Fibroblast of skin of abdomen (primary cell): Measurements from ENCODE around the gene AOAH.
"Not testable (repeated sequence)": the region's sequence is repeated elsewhere in the genome, so short reads cannot be mapped to it uniquely, and the experiment has no call there.

Experiments
- DNase-seq: peaks from one replicate; pipeline ENCODE4 v3.0.0-alpha.2; 2013

AOAH gene

DNA sequence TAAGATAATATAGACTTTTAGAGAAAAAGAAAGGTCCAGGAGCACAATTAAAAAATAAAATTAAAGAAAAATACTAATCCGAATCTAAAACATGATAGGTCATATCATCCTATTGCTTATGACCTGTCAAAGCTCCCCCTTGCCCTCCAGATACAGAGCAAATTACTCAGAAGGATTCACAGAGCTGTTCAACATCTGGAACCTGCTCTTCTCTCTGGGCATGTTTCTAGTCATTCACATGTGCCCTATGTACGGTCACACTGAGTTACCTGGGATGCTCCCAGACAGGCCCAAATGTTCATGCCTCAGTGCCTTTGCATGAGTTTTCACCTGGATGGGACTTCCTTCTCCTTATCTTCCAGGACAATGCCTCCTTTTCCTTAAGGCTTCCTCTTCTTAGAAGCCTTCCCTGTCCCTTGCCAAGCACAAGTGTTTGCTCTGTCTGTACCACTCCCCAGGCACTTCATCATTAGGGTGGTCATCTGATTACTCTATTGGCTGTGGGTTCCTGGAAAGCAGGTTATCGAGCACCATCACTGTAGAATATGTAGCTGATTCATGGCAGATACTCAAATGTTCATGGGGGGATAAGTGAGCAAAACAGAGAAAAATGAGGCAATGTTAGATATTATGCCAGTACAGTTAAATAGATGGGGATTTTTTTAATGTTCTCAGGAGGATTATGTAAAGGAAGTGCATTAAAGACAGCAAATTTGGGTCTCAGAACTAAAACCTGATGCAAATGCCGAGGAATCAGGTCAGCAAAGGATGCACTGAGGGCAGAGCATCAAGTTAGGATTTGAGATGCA is 12.0 kb upstream of the AOAH start:
- DNase-seq = no peak

GRCh38 chr7:36735172-36735571 is 10.9 kb upstream of the AOAH start:
- DNase-seq = no peak

GRCh38 chr7:36734731-36735130 is 10.4 kb upstream of the AOAH start:
- DNase-seq = no peak

DNA sequence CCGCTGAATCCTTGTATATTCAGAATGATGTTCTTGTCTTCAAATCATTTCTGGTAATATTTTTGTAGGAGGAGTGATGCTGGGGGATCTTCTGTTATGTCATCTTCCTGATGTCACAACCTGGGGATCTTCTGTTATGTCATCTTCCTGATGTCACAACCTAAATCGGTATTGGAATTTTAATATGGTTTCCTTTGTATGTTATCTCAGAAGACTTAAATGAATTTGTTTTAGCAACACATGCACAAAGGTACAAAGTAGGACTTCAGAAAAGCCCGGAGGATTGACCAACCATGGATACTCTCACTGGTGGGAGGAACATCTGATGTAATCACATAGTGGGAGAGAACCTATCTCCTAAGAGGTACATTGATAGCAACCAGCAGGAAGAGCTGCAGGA is 9.1 kb upstream of the AOAH start:
- no peak for DNase-seq

DNA sequence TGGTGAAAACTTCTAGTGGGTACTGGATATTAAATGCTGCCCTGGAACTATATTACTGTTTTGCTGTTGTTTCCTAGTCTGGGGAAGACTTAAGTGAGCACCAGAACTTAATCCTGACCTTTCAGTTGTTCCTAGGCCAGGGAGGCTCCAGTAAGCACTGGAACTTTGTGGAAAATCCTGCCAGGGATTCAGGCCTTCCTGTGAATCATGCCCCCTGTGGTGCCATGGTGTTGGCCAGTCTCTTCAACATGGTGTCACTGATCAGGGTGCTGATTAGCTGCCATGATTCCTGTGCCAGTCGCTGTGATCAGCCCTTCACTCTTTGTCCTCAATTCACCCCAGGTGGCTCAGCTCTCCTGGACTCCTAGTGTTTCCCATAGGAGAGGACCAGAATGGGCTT is 8.5 kb upstream of the AOAH start:
- DNase-seq = no peak

DNA sequence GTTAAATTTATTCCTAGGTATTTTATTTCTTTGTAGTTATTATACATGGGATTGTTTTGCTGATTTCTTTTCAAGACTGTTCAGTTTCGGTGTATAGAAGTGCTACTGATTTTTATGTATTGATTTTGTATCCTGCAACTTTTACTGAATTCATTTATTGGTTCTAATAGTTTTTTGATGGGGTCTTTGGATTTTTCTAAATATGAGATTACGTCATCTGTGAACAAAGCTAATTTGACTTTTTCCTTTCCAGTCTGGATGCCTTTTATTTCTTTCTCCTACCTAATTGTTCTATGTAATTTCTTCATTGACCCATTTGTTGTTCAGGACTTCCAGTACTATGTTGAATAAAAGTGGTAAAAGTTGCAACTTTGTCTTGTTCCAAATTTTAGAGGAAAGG is 5.8 kb upstream of the AOAH start:
- no peak for DNase-seq

- no peak for DNase-seq
Observed at GRCh38 chr7:36728143-36728542, 3.8 kb upstream of the AOAH start.

- no peak for DNase-seq
Observed at GRCh38 chr7:36726806-36727503, 2.7 kb upstream of the AOAH start.

DNA sequence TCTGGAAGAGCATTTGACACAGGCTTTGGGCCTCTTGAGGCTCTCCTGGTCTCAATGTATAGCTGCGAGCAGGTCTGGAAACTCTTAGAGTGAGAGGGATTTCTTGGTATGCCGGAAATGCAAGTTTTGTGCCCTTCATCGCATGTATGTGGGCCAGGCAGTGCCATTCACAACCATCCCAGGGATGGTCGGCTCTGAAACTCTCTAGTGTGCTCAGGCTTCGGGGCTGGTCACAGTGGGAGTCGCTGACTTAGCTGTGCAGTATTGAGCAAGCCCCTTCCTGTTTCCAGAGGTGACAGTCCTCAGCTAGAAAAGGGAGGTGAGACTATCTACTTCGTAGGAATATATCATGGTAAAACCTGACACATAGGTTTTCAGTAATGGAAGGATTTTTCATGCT is 2.0 kb upstream of the AOAH start:
- DNase-seq = no peak

GRCh38 chr7:36724996-36725395 is 702 bp upstream of the AOAH start:
- DNase-seq = no peak

- DNase-seq = no peak
Observed at GRCh38 chr7:36723291-36723690, 1.0 kb downstream of the AOAH start.

DNA sequence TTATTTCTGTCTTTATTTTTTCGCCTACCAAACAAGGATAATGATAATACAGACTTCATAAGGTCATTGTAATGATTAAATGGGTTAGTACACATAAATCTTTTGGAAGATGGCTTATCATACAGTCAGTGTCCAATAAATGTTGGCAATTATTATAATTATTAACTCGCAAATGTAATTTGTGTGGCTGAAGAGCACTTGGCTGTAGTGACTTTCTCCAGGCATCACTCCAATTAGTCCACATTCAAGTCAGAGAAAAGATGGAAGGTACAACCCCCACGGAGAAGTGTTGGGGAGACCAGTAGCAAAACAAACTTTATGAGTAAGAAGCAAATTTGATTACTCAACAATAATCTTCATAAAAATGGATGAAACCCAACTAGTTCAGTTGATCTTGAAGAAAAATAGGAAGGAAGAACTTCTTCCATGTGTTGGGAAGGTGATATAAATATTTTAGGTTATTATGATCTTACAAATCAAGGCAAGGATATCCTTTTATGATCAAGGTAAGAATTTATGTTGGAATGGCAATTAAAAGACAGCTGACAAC is 5.1 kb downstream of the AOAH start:
- no peak for DNase-seq

DNA sequence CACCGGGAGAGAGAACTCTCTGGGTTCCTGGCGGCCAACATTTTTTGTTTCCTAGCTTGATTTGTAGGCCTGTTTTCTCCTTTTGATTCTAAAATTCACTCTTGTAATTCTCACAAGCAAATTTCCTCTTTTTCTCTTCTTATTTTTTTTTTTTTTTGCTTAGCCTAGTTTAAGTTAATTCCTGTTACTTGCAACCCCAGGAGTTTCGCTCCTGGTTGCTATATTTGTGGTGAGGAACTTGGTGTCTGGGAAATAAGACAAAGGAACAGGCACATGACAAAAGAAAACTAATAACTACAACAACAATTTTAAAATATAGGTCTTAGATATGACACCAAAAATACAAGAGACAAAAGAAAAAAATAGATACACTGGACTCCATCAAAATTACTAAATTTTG is 6.7 kb downstream of the AOAH start:
- DNase-seq = no peak

GRCh38 chr7:36716802-36717201 is 7.5 kb downstream of the AOAH start:
- DNase-seq = not testable (repeated sequence)

DNA sequence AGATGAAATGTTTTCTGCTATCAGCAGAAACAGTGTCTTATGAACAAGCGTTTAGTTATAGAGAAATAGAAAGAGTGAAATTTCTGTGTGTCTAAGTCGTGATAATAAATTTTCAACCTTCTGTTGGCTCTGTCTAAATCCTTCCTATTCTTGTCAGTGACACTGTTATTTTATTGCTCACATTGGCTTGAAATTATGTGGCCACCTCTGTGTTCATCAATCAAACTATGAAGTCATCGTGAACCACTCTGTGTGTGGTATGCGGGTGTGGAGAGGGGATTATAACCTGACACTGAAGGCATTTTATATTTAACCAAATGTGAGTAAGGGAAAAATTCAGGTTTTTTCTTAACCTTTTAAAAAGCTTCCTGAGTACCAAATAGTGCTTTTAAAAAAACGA is 12.3 kb downstream of the AOAH start:
- no peak for DNase-seq

DNA sequence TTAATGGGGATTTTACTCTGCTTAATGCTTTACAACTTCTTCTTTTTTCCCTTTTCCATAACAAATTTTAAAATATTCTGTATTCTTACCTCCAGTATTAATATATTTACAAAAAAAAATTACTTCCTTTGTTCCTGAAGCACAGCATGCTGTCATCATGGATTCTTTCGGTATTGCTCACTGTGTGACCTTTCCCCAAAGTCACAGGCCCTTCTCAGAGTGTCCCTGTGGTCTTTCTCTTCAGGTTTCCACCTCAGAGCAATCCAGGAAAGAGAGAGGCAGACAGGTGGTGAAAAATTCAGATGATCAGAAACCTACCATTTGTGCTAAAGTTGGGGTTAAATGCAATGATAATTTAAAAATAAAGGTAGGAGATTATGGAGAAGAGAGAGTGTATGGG is 13.0 kb downstream of the AOAH start:
- no peak for DNase-seq

GRCh38 chr7:36710186-36710791 is 14.0 kb downstream of the AOAH start:
- DNase-seq = no peak

DNA sequence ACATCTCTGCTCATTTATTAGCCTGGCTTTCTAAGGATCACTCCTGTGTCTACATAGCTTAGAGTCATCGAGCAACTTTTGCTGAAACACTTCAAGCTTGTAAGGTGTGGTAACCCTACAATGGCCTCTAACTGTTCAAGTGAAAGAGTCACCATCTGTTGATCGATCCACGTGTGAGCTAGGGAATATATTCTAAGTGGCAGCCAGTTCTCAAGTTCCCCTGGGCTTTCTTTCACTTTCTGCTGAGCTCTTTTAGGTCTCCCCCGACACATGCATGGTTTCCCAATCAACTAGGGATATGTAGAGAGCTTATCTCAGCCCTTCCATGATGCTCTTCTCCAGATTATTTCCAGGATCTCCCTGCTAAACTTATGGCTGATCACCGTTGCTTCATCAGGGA is 15.5 kb downstream of the AOAH start:
- no peak for DNase-seq

DNA sequence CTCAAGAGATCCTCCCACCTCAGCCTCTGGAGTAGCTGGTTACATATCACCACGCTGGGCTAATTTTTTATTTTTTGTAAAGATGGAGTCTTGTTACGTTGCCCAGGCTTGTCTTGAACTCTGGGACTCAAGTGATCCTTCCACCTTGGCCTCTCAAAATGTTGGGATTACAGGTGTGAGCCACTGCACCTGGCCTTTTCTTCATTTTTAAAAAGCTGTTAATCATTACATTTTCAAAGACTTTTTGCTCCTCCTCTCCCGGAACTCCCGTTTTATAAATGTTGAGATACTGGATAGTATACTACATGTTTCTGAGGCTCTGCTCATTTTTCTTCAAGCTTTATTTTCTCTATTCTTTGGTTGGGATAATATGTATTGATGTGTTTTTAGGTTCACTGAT is 16.4 kb downstream of the AOAH start:
- no peak for DNase-seq

GRCh38 chr7:36707465-36707864 is 16.8 kb downstream of the AOAH start:
- no peak for DNase-seq

GRCh38 chr7:36703860-36704259 is 20.4 kb downstream of the AOAH start:
- not testable (repeated sequence) for DNase-seq

- no peak for DNase-seq
Observed at GRCh38 chr7:36692456-36692855, 31.8 kb downstream of the AOAH start.

DNA sequence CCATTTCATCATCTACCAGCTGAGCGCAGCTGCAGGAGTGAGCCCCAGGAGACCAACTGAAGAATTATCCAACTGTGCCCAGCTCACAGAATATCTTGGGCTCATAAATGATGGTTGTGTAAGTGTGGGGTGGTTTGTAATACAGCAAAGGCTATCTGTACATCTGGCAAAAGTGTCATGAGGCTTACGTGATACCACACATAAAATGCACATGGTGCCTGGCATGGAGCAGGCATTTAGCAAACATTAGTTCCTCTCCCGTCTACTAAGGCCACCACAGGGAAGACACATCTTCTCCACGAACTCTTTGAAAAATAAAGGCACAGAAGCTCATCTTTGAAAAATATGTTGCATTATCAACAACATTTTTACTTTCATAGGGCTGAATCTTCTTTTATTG is 32.3 kb downstream of the AOAH start:
- no peak for DNase-seq
